Activated naive CD4-positive, alpha-beta T cell treated with anti-CD3 and anti-CD28 coated beads, Interleukin-2, amount 10 ng/mL, durations not matched to agents 7 days and 5 days (primary cell): Measurements from ENCODE around the gene DUSP18.

ENCODE experiments used
- CTCF ChIA-PET: fragments of 350-600 bp; sonication (Branson Sonifier 250); formaldehyde crosslinking; loops from one replicate; lab custom pipeline; 2021; ENCODE audit warnings: antibody characterized with exemption; lab: Charles Lee
- DNase-seq: peaks from one replicate; pipeline ENCODE4 v3.0.0-alpha.2; 2020
- H3K27ac Mint-ChIP-seq: one replicate; pipeline ENCODE4 v1.8.0; 2021; ENCODE audit warnings: mild to moderate bottlenecking, moderate library complexity, mixed read lengths
- H3K27me3 Mint-ChIP-seq: one replicate; pipeline ENCODE4 v1.8.0; 2021; ENCODE audit warnings: mild to moderate bottlenecking, mixed read lengths
- H3K36me3 Mint-ChIP-seq: one replicate; pipeline ENCODE4 v1.8.0; 2021; ENCODE audit warnings: mixed read lengths
- H3K4me1 Mint-ChIP-seq: one replicate; pipeline ENCODE4 v1.8.0; 2021; ENCODE audit warnings: mixed read lengths
- H3K4me3 Mint-ChIP-seq: one replicate; pipeline ENCODE4 v1.8.0; 2021; ENCODE audit warnings: mild to moderate bottlenecking, moderate library complexity, mixed read lengths
- H3K9me3 Mint-ChIP-seq: one replicate; pipeline ENCODE4 v1.8.0; 2021; ENCODE audit warnings: mixed read lengths

The DUSP18 gene

DNA sequence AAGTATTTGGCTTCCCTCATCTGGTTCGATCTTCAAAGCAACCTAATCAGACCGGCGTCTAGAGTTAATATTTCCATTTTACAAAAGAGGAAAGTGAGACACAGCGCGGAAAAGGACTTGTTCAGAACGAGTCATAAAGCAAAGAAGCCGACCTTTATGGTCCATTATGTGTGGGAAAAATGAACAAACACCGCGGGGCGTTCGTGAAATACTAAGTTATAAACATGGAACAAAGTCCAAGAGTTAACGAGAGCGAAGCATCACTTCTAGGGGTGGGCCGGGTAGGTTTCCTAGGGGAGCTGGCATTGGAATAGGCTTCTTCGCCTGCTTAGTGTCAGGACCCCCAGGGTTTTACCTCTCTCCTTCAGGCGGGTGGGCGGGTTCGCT is 575 bp downstream of the DUSP18 start:
- DNase-seq = no peak
- CTCF ChIA-PET = interaction anchor here (1.0 to 3.0 kb wide), 4 partner anchors 17 to 88 kb away, joined by 3 to 19 read pairs (median 8); partner anchors contain the start of gene SLC35E4
- H3K27ac Mint-ChIP-seq = peak overlapping the region; percentile 80
- H3K27me3 Mint-ChIP-seq = peaks cover 23% of the 10 kb centered on the region
- peaks cover 16% of the 10 kb centered on the region for H3K36me3 Mint-ChIP-seq
- H3K4me3 Mint-ChIP-seq = peak overlapping the region; percentile 97
- H3K4me1 Mint-ChIP-seq = peaks cover 16% of the 10 kb centered on the region
- no peaks in the 10 kb centered on the region for H3K9me3 Mint-ChIP-seq

DNA sequence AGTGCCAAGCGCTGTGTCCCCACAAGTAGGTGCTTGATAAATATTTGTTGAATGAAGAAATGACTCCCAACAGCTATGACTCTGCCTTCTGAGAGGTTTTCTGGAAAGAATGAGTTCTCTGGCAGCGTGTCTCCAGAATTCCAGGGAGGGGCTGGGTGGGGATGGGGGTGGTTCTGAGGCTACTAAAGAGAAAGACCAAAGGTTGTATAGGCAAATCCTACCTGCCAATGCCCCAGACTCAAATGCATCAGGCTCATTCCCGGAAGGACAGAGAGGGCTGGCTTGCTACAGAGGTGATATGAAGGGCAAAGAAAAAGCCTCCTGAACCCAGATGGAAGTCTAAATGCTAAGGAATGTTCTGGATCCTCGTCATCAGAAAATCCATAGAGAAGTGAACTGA is 1.9 kb downstream of the DUSP18 start:
- Mint-ChIP-seq H3K4me3 (no peak overlapping the region), H3K27ac (no peak overlapping the region), H3K9me3 (no peaks in the 10 kb centered on the region), H3K4me1 (peaks cover 16% of the 10 kb centered on the region), H3K36me3 (peaks cover 16% of the 10 kb centered on the region), H3K27me3 (peaks cover 18% of the 10 kb centered on the region)
- CTCF ChIA-PET = interaction anchor here (0.9 to 3.0 kb wide), 2 partner anchors 31 to 89 kb away, joined by 3 to 12 read pairs; no protein-coding TSS in a partner anchor
- DNase-seq = no peak

DNA sequence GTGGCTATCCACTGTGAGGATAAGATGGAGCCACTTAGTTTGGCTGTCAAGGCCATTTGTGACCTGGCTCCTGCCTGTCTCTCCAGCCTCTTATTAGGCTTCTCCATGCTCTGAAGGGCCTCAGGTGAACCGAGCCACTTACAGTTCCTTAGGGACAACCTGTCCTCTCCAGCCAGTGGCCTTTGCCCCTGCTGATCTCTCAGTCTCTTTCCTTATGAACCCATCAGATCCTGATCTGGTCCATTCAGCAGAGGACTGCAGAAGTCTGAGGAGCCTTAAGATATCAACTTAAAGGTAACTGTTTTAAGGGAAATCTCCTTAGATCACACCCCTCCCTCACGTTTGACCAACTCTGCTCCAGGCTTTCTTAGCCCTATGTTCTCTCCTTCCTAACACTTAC is 2.4 kb downstream of the DUSP18 start:
- no peak overlapping the region for H3K4me3 Mint-ChIP-seq
- no peak for DNase-seq
- peaks cover 13% of the 10 kb centered on the region for H3K27me3 Mint-ChIP-seq
- H3K4me1 Mint-ChIP-seq = peaks cover 16% of the 10 kb centered on the region
- H3K9me3 Mint-ChIP-seq = no peaks in the 10 kb centered on the region
- CTCF ChIA-PET = interaction anchor here (0.9 kb wide), 1 partner anchor 31 kb away, joined by 3 read pairs; no protein-coding TSS in a partner anchor
- H3K27ac Mint-ChIP-seq = no peak overlapping the region
- peaks cover 16% of the 10 kb centered on the region for H3K36me3 Mint-ChIP-seq

DNA sequence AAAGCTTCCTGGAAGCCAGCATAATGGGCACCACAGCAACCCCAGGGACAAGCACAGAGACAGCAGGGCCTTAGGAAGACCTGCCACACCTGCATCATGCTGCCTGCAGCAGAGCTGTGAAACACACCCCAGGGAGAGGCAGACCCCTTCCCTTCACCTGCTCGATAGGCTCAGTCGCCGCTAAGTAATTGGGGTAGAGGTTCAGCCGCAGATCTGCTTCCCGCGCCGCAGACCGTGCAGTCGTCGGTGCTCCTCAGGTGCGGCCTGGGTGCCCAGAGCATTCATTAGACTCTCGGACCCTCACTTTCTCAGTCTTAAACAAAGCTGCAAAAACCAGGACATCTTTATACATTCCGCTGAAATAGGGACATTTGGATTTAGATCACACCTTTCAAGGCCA is 2.9 kb downstream of the DUSP18 start:
- peaks cover 18% of the 10 kb centered on the region for H3K36me3 Mint-ChIP-seq
- H3K27me3 Mint-ChIP-seq = peaks cover 12% of the 10 kb centered on the region
- H3K27ac Mint-ChIP-seq = no peak overlapping the region
- no peak for DNase-seq
- CTCF ChIA-PET = interaction anchor here (0.9 kb wide), 1 partner anchor 30 kb away, joined by 3 read pairs; no protein-coding TSS in a partner anchor
- H3K4me3 Mint-ChIP-seq = no peak overlapping the region
- no peaks in the 10 kb centered on the region for H3K9me3 Mint-ChIP-seq
- peaks cover 16% of the 10 kb centered on the region for H3K4me1 Mint-ChIP-seq

DNA sequence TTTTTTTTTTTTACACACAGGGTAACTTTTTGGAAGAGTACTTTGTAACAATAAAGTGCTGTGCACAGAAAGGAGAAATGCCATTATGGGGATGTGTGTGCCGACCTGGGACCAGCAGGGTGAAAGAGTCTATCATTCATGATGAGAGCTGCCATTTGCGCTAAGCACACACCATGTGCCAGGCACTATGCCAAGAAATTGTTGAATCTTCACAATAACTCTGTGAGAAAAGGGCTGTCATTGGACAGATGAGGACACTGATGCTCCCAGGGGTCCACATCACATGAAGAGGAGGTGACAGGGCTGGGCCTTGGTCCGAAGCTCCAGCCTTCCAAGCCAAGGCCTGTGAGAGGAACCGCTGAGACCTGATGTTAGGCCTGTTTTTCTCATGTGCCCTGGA is 5.6 kb downstream of the DUSP18 start:
- Mint-ChIP-seq H3K27me3 (no peaks in the 10 kb centered on the region), H3K27ac (no peak overlapping the region), H3K9me3 (no peaks in the 10 kb centered on the region), H3K4me3 (no peak overlapping the region), H3K4me1 (peaks cover 9% of the 10 kb centered on the region), H3K36me3 (peaks cover 18% of the 10 kb centered on the region)
- DNase-seq = no peak
- CTCF ChIA-PET = no interaction called here

DNA sequence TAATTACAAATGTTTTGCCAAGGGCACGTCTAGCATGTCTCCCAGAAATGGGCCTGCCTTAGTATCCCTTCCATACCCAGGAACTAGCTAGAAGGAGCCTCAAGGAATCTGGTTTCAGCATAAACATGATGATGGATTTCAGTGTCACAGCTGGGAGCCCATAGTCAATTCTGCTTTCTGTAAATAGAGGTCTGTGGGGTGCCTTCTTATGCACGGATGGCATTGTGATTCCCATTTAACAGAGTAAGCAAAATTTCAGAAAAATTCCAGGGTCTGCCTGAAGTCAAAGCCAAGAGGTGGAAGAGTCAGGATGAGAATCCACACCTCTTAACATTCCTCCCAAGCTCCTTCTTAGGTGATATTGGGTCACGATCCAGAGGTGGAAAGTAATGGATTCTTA is 12.1 kb downstream of the DUSP18 start:
- Mint-ChIP-seq H3K4me1 (peaks cover 17% of the 10 kb centered on the region), H3K4me3 (no peak overlapping the region), H3K36me3 (peaks cover 2% of the 10 kb centered on the region), H3K9me3 (no peaks in the 10 kb centered on the region), H3K27me3 (no peaks in the 10 kb centered on the region), H3K27ac (no peak overlapping the region)
- CTCF ChIA-PET = interaction anchor here (1.4 kb wide), 1 partner anchor 100 kb away, joined by 4 read pairs; no protein-coding TSS in a partner anchor
- no peak for DNase-seq

DNA sequence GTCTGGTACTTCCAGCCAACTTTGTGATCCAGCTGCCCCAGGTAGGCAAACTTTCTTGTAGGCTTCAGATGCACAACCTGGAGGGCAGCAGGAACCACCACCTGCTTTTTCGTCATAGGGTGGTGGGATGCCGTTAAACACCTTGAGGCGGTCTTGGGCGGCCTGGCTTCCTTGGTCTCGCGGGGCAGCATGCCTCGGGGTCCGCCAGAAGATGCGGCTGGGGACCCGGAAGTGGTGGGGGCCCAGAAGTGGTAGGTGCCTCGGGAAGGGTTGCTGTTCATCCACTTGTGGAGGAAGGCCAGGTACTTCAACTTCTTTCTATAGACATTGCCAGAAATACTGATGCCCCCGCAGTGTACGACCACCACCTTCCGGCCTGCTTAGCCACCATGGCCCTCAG is 13.3 kb downstream of the DUSP18 start:
- no peak for DNase-seq
- Mint-ChIP-seq H3K27me3 (no peaks in the 10 kb centered on the region), H3K27ac (no peak overlapping the region), H3K4me3 (no peak overlapping the region), H3K36me3 (no peaks in the 10 kb centered on the region), H3K9me3 (no peaks in the 10 kb centered on the region), H3K4me1 (peaks cover 24% of the 10 kb centered on the region)
- CTCF ChIA-PET = no interaction called here

DNA sequence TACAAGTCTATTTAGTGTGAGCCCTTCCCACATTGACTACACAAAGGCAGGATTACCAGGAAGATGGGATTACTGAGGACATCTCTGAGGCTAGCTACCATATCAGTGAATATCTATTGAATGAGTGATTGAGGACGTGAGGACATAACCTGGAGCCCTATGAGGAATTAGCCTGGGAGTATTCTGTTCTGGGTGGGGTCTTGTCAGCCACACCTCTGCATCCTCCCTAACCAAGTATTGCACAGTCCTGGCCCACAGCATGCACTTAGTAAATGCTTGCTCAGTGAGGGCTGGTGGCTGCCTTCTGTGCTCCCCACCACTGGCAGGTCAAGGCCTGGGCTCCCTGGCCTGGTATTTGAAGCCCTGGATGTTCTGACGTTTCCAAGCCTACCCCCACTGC is 14.8 kb downstream of the DUSP18 start:
- DNase-seq = no peak
- H3K27me3 Mint-ChIP-seq = no peaks in the 10 kb centered on the region
- H3K27ac Mint-ChIP-seq = no peak overlapping the region
- CTCF ChIA-PET = no interaction called here
- H3K4me1 Mint-ChIP-seq = peaks cover 31% of the 10 kb centered on the region
- no peak overlapping the region for H3K4me3 Mint-ChIP-seq
- no peaks in the 10 kb centered on the region for H3K9me3 Mint-ChIP-seq
- H3K36me3 Mint-ChIP-seq = no peaks in the 10 kb centered on the region

DNA sequence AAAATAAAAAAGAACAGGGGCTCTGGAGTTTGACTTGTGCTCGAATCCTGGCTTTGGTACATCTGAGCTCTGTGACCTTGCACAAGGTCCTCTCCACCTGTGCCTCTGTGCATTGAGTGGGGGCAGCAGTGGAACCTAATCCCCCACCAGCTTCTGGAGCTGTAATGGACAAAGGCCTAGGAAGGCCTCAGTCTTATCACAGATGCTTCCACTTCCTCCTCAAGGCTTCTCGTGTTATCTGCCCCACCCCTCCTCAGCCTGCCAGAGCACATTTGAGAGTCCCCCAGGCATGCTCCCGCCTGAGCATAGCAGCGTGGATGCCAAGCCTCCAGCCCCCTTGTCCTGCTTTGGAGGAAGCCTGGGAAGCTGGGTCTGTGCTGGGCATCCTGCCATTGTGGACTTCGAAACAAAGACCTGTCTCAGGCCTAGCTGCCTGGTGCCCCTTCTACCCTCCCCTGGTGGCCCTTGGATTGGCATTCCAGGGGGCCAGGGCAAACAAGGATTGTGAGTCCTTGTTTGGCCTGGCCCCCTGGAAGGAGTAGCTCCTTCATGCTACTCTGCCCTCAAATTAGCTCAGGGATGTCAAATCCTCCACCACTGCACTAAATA is 17.1 kb downstream of the DUSP18 start:
- no peak for DNase-seq
- peaks cover 31% of the 10 kb centered on the region for H3K4me1 Mint-ChIP-seq
- H3K27ac Mint-ChIP-seq = no peak overlapping the region
- no peak overlapping the region for H3K4me3 Mint-ChIP-seq
- no peaks in the 10 kb centered on the region for H3K9me3 Mint-ChIP-seq
- CTCF ChIA-PET = interaction anchor here (1.1 to 3.2 kb wide), 5 partner anchors 10 to 104 kb away, joined by 3 to 24 read pairs (median 4); partner anchors contain the start of genes DUSP18 and SLC35E4
- no peaks in the 10 kb centered on the region for H3K27me3 Mint-ChIP-seq
- H3K36me3 Mint-ChIP-seq = no peaks in the 10 kb centered on the region

DNA sequence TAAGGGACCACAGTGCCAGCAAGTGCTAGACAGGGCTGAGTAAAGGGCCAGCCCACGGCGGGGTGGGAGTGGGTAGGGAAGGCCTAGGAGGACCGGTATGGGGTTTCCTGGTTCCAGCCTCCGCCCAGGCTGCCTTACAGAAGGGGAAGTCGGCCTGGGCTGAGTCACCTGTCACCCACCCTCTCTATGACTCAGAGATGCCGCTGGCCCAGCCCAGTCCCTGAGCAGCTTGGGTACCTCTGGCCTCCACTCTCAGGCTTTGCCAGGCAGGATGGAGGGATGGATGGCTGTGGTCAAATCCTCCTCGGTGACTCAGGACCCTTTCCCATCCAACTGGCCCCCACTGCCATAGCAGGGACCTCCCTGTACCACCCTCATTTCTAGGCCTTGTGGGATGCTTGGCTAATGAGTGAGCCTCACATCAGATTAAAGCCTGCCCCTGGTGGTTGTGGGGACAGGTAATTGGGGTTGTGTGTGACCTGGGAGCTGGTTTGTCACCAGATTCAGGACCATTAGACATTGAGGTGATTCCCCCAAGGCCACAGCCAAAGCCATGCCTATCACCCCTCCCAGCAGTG is 18.2 kb downstream of the DUSP18 start:
- Mint-ChIP-seq H3K27ac (peak overlapping the region; percentile 75), H3K36me3 (no peaks in the 10 kb centered on the region), H3K9me3 (no peaks in the 10 kb centered on the region), H3K27me3 (no peaks in the 10 kb centered on the region), H3K4me1 (peaks cover 31% of the 10 kb centered on the region), H3K4me3 (no peak overlapping the region)
- peak; percentile 77 for DNase-seq
- CTCF ChIA-PET = interaction anchor here (1.1 to 3.2 kb wide), 8 partner anchors 10 to 106 kb away, joined by 3 to 24 read pairs (median 4); partner anchors contain the start of genes DUSP18 and SLC35E4

DNA sequence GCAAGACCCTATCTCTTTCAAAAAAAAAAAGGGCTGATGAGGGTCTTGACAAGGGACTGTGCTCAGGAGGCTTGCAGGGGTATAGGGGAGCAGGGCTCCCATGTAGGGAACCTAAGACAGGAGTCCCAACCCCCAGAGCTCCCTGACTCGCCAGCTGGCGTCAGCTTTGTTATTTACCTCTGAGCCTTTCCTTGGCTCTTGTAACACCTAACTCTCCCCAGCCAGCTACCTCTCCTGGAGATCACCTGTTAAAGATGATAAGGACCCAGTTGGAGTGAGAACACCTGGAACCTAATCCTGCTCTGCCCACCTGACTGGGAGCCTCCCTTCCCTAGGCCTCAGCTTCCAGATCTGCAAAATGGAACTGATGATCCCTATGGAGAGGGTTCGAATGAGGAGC is 18.9 kb downstream of the DUSP18 start:
- Mint-ChIP-seq H3K27me3 (no peaks in the 10 kb centered on the region), H3K9me3 (no peaks in the 10 kb centered on the region), H3K4me3 (no peak overlapping the region), H3K27ac (peak overlapping the region; percentile 75), H3K36me3 (no peaks in the 10 kb centered on the region), H3K4me1 (peaks cover 35% of the 10 kb centered on the region)
- CTCF ChIA-PET = interaction anchor here (1.1 to 3.2 kb wide), 6 partner anchors 12 to 106 kb away, joined by 3 to 24 read pairs (median 4); partner anchors contain the start of gene SLC35E4
- DNase-seq = no peak

DNA sequence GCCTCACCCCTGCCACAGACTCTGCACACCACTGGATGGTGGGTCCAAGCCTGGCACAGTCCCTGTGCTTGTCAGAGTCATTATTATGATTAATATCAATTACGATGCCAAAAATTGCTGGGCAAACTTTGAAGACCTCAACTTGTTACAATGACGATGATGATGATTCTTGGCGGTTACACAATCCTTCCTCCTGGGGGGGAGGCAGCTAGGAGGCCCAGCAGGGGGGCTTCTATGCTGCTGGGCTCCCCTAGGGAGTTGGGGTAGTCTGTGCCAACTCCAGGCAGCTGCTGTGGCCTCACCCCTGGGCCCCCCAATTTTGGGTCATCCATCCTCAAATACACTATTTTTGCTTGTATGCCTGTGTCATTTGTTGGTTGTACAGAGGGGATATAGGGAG is 20.1 kb downstream of the DUSP18 start:
- no peaks in the 10 kb centered on the region for H3K36me3 Mint-ChIP-seq
- CTCF ChIA-PET = interaction anchor here (1.0 to 1.3 kb wide), 2 partner anchors 13 to 96 kb away, joined by 3 read pairs; no protein-coding TSS in a partner anchor
- H3K27me3 Mint-ChIP-seq = no peaks in the 10 kb centered on the region
- H3K4me3 Mint-ChIP-seq = no peak overlapping the region
- DNase-seq = no peak
- no peak overlapping the region for H3K27ac Mint-ChIP-seq
- H3K9me3 Mint-ChIP-seq = no peaks in the 10 kb centered on the region
- peaks cover 40% of the 10 kb centered on the region for H3K4me1 Mint-ChIP-seq

DNA sequence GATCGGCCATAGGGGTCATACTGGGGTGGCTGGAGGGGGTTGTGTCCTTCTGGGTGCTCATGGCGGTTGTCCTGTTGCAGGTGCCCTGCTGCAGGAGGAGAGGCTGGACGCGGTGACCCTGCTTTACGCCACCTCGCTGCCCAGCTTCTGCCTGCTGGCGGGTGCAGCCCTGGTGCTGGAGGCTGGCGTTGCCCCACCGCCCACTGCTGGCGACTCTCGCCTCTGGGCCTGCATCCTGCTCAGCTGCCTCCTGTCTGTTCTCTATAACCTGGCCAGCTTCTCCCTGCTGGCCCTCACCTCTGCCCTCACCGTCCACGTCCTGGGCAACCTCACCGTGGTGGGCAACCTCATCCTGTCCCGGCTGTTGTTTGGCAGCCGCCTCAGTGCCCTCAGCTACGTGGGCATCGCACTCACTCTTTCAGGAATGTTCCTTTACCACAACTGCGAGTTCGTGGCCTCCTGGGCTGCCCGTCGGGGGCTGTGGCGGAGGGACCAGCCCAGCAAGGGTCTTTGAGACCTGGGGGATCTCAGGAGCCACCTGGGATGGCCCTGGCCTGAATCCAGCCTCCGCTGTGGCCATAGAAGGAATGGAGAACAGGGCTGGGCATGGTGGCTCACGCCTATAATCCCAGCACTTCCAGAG is 21.0 kb downstream of the DUSP18 start:
- CTCF ChIA-PET = interaction anchor here (0.7 to 3.3 kb wide), 3 partner anchors 13 to 108 kb away, joined by 3 to 14 read pairs (median 6); no protein-coding TSS in a partner anchor
- peaks cover 32% of the 10 kb centered on the region for H3K4me1 Mint-ChIP-seq
- no peak overlapping the region for H3K27ac Mint-ChIP-seq
- H3K9me3 Mint-ChIP-seq = no peaks in the 10 kb centered on the region
- H3K27me3 Mint-ChIP-seq = no peaks in the 10 kb centered on the region
- H3K4me3 Mint-ChIP-seq = no peak overlapping the region
- no peaks in the 10 kb centered on the region for H3K36me3 Mint-ChIP-seq
- no peak for DNase-seq
